HG03460 (cell line): ENCODE results near the gene BNC2.

Experiments used
- ATAC-seq: cut with Tn5 transposase; IDR thresholded peaks from one replicate; pipeline ENCODE4 v1.9.1; 2021; ENCODE audit not compliant: unreplicated experiment

BNC2 gene

DNA sequence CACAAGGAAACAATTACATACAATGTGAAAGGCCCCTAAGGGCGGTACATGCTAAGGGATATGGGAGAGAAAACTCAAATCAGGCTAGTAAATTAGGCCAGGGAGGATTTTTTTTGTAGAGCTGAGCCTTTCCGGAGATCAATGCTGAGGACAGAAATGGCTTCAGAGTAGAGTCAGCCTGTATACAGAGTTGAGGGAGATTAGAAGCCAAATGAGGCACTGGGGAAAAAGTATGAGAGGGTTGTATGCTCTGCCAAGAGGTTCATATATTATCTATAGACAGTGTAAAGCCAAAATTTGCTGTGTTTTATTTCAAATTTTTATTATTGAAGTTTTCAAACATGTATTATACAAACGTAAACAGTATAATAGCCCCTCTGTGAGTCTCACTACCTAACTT is 103.1 kb downstream of the BNC2 start:
- ATAC-seq: no peak

DNA sequence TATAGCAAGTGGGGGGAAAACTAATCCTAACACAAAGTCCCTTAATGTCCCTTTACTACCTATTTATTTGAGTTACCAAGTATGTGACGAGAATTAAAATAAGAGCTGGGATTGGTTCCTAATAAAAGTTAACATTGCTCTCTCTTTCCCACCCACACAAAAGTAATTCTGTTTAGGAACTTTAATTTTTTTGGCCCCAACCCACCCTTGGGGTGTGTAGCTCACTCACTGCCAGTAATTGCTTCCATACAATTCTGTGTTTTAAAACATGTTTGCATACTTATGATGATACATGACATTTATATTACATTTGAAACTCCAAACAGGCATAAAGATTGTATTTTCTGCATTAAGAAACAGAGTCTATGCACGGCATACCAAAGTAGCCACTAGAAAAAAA is 106.5 kb downstream of the BNC2 start:
- no peak for ATAC-seq

- no peak for ATAC-seq
These were observed 114.9 kb downstream of the BNC2 start for GRCh38 chr9:16755467-16756160.

DNA sequence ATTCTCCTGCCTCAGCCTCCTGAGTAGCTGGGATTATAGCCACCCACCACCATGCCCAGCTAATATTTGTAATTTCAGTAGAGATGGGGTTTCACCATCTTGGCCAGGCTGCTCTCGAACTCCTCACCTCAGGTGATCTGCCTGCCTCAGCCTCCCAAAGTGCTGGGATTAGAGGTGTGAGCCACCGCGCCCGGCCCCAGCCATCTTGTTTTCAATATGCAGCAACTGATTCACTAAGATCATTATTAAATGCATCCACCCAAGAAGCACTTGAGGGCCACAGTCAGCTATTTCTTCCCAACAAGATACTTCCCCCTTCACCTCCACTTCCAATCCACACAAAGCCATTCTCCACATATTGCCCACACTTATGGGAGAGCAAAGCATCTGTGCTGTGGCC is 115.8 kb downstream of the BNC2 start:
- ATAC-seq: no peak

DNA sequence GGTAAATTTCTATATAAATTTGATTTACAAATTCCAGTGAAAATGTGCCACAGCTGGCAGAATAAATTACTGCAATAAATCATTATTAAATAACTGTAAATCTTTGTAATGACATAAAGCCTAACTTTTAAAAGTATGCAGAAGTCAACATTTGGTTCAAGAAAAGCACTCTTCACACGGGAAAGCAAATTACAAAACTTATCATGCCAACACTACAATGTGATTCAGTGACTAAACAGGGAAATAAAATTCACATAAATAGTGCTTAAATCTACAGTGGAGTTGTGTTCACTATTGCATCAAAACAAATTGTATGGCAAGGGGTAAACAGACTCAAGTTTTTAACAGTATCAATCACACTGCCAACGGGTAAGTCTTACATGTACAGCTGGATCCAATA is 117.2 kb downstream of the BNC2 start:
- no peak for ATAC-seq

- ATAC-seq: no peak
These were observed 117.9 kb downstream of the BNC2 start for GRCh38 chr9:16752601-16753000.

DNA sequence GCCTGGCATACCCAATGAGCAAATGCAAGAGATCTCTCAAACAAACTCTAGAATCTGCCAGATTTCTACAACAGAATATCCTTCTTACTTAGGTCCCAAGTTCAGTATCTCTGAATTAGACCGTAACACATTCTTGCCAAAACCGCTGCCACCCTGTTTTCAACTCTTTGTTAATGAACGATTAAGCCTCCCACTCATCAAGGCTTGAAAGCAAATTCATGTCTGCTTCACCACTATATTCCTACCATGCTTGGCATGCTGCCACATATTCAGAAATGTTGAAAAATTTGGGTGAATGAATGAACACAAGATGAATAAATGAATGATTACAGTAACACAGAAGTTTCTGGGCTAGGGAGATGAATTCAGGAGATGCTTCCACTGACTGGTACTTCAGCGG is 119.9 kb downstream of the BNC2 start:
- ATAC-seq: no peak

GRCh38 chr9:16745359-16745758 is 125.1 kb downstream of the BNC2 start:
- ATAC-seq: no peak

- ATAC-seq: no peak
These were observed 126.1 kb downstream of the BNC2 start for GRCh38 chr9:16744394-16744793.

- ATAC-seq: no peak
These were observed 127.1 kb downstream of the BNC2 start for GRCh38 chr9:16743375-16743774.

- ATAC-seq: no peak
These were observed 135.5 kb downstream of the BNC2 start for GRCh38 chr9:16735001-16735400.

DNA sequence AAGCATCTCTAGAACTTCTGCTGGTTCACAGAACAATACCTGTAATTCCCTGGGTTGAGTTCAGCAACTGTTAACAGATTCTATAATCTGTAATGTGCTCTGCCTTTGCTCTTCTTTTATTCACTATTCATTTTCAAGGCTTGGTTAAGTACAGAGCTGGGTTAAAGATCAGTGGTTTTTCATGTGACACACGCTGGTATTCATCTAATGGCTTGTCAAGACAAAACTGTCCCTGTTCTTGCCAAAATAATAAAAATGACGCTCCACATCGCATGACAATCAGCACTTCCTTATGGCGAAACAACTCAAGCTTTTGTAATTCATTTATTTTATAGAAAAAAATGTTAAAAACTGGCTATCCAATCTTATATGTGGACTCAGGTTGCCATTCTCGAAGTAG is 137.9 kb downstream of the BNC2 start:
- ATAC-seq: no peak

- no peak for ATAC-seq
These were observed 140.3 kb downstream of the BNC2 start for GRCh38 chr9:16730162-16730561.

GRCh38 chr9:16729651-16730050 is 140.8 kb downstream of the BNC2 start:
- ATAC-seq: no peak

- ATAC-seq: no peak
These were observed 142.3 kb downstream of the BNC2 start for GRCh38 chr9:16728137-16728508.

- ATAC-seq: no peak
These were observed 142.9 kb downstream of the BNC2 start for GRCh38 chr9:16727452-16728136.

DNA sequence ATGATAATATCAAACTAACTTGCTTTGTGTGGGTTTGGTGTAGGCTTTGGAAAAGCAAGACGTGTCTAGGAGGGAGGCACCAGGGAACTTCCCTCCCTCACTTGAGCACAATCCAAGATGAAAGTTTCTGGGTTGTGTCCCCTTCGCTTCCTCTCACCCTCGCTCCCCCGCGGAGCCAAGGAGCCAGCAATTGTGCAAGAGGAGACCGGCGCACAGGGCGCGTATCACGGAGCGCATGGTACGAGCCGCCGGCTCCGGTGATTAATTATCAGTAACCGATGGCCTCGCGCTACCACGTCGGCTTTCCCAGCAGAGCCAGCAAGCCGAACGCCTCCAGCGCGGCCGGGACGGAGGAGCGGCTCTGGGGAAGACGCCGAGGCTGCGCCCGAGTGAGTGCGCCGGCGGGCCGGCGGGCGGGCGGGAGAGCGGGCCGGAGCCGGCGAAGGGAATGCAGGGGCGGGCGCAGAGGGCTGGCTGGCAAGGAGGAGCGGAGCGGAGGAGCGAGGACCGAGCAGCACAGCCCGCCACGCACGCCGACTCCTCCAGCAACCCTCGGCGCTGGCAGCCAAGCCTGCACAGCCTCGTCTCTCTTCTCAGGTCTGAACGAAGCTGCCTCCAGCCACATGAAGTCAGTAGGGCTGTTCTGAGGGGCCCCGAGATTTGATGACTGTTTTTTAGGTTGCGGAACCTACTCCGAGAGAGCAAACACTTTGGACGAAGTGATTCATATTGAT is 143.6 kb downstream of the BNC2 start:
- no peak for ATAC-seq

DNA sequence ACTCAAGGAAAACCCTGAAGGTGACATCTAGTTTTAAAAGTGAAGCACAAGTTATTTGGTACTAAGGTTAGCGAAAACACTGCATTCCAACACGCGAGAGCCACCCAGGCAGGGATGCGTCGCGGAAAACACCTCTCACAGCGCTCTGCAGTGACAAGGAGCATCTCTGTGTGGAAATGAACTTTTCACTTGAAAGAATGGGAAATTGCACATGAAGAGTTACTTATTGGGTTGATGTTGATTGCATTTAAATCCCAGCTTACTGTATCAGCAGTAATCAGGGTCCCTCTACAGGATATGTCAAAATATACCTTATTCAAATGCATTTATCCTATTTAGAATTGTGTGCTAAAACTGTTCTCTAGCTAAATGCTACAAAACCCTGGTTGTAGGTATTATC is 144.4 kb downstream of the BNC2 start:
- ATAC-seq: no peak

GRCh38 chr9:16725066-16725465 is 145.4 kb downstream of the BNC2 start:
- no peak for ATAC-seq

- ATAC-seq: no peak
These were observed 148.5 kb downstream of the BNC2 start for GRCh38 chr9:16721972-16722371.

GRCh38 chr9:16720386-16720785 is 150.1 kb downstream of the BNC2 start:
- ATAC-seq: no peak

DNA sequence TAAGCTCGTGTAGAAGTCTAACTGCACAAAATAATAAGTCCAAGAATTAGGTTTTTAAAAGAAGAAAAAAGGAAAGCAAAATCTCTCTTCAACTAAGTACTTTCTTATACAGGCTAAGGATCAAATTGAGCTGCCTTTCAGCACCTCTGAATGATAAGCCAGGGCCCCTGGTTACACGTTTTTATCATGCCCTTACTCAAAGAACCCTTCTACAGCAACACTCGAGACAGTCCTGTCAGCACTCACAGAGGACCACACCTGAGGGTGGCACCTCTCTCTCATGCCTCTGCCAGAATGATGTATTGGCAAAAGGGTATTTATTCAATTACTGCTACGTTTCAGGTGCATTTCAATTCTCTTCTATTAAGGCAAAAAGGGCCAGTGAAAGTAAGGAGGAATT is 150.5 kb downstream of the BNC2 start:
- no peak for ATAC-seq
